Caki2 (cell line): ENCODE results near the gene KPNA6. TPM values are rescaled to one million over a fixed set of nuclear protein-coding genes. Genes with fewer than 3 reads are reported as not detected.

ENCODE experiments used
- total RNA-seq: library from RNA; depleted of rRNA; stranded (reverse); fragments of >200 nt; shearing (Covaris generic); gene quantifications from 2 replicates; pipeline ENCODE4 v1.2.3, GENCODE V29; 2014; ENCODE audit warnings: low replicate concordance; rRNA removed

Gene KPNA6
- total RNA-seq, 1 experiment from 2014 or later, result 24.9 TPM

Other genes starting within 250 kb of the KPNA6 start
- 308 and 310 TPM in 2 replicates for gene PTP4A2, start 169.7 kb upstream of the KPNA6 start, total RNA-seq
- 112 and 135 TPM in 2 replicates for gene KHDRBS1, start 94.2 kb upstream of the KPNA6 start, total RNA-seq
- 7.0 and 8.0 TPM in 2 replicates for gene TMEM39B, start 35.1 kb upstream of the KPNA6 start, total RNA-seq
- 58.5 and 63.9 TPM in 2 replicates for gene TXLNA, start 71.6 kb downstream of the KPNA6 start, total RNA-seq
- 9.3 and 16.4 TPM in 2 replicates for gene CCDC28B, start 92.5 kb downstream of the KPNA6 start, total RNA-seq
- 4.0 and 5.5 TPM in 2 replicates for gene IQCC, start 97.6 kb downstream of the KPNA6 start, total RNA-seq
- not detected in 2 replicates for gene DCDC2B, start 101.0 kb downstream of the KPNA6 start, total RNA-seq
- gene TMEM234, start 114.3 kb downstream of the KPNA6 start, total RNA-seq, result 15.1 and 17.1 TPM in 2 replicates
- 441 and 448 TPM in 2 replicates for gene EIF3I, start 114.4 kb downstream of the KPNA6 start, total RNA-seq
- not detected in 2 replicates for gene FAM167B, start 139.2 kb downstream of the KPNA6 start, total RNA-seq
- not detected in 2 replicates for gene LCK, start 143.2 kb downstream of the KPNA6 start, total RNA-seq
- gene HDAC1, start 184.0 kb downstream of the KPNA6 start, total RNA-seq, result 104 and 107 TPM in 2 replicates
- gene MARCKSL1, start 228.2 kb downstream of the KPNA6 start, total RNA-seq, result 7.1 and 12.0 TPM in 2 replicates